ENCODE data around the gene ADAM22. TPM values are rescaled to one million over a fixed set of nuclear protein-coding genes. Genes with fewer than 3 reads are reported as not detected.

Gene ADAM22
- total RNA-seq, 1 donor from 2014 or later, result 3.0 TPM

- Mint-ChIP-seq H3K27me3 (ENCODE audit: unreplicated experiment) (peaks cover 11% of the 10 kb centered on the region), H3K27ac (ENCODE audit: unreplicated experiment) (no peak overlapping the region), H3K36me3 (ENCODE audit: unreplicated experiment) (no peaks in the 10 kb centered on the region), H3K4me1 (ENCODE audit: unreplicated experiment) (no peaks in the 10 kb centered on the region), H3K9me3 (ENCODE audit: unreplicated experiment) (no peaks in the 10 kb centered on the region), H3K4me3 (ENCODE audit: unreplicated experiment) (no peak overlapping the region)
- DNase-seq (ENCODE audit: extremely low spot score, unreplicated experiment), result no peak
- TF ChIP-seq CTCF (IDR thresholded peaks at IDR 0.05), result no peak
These were observed 149.8 kb downstream of the ADAM22 start for GRCh38 chr7:88083883-88084282.

GRCh38 chr7:88089561-88089960 lies 155.5 kb downstream of the ADAM22 start:
- Mint-ChIP-seq H3K4me1 (ENCODE audit: unreplicated experiment) (no peaks in the 10 kb centered on the region), H3K27me3 (ENCODE audit: unreplicated experiment) (peaks cover 21% of the 10 kb centered on the region), H3K9me3 (ENCODE audit: unreplicated experiment) (no peaks in the 10 kb centered on the region), H3K27ac (ENCODE audit: unreplicated experiment) (no peak overlapping the region), H3K4me3 (ENCODE audit: unreplicated experiment) (no peak overlapping the region), H3K36me3 (ENCODE audit: unreplicated experiment) (no peaks in the 10 kb centered on the region)
- DNase-seq (ENCODE audit: extremely low spot score, unreplicated experiment), result no peak
- no peak for TF ChIP-seq CTCF (IDR thresholded peaks at IDR 0.05)

GRCh38 chr7:88090240-88090639 lies 156.2 kb downstream of the ADAM22 start:
- no peak for TF ChIP-seq CTCF (IDR thresholded peaks at IDR 0.05)
- DNase-seq (ENCODE audit: extremely low spot score, unreplicated experiment), result no peak
- Mint-ChIP-seq H3K36me3 (ENCODE audit: unreplicated experiment) (no peaks in the 10 kb centered on the region), H3K4me3 (ENCODE audit: unreplicated experiment) (no peak overlapping the region), H3K9me3 (ENCODE audit: unreplicated experiment) (no peaks in the 10 kb centered on the region), H3K4me1 (ENCODE audit: unreplicated experiment) (no peaks in the 10 kb centered on the region), H3K27me3 (ENCODE audit: unreplicated experiment) (peaks cover 21% of the 10 kb centered on the region), H3K27ac (ENCODE audit: unreplicated experiment) (no peak overlapping the region)

GRCh38 chr7:88090671-88091070 lies 156.6 kb downstream of the ADAM22 start:
- peaks cover 21% of the 10 kb centered on the region for H3K27me3 Mint-ChIP-seq (ENCODE audit: unreplicated experiment)
- H3K27ac Mint-ChIP-seq (ENCODE audit: unreplicated experiment), result no peak overlapping the region
- H3K9me3 Mint-ChIP-seq (ENCODE audit: unreplicated experiment), result no peaks in the 10 kb centered on the region
- no peak overlapping the region for H3K4me3 Mint-ChIP-seq (ENCODE audit: unreplicated experiment)
- TF ChIP-seq CTCF (IDR thresholded peaks at IDR 0.05), result no peak
- no peaks in the 10 kb centered on the region for H3K4me1 Mint-ChIP-seq (ENCODE audit: unreplicated experiment)
- no peak for DNase-seq (ENCODE audit: extremely low spot score, unreplicated experiment)
- H3K36me3 Mint-ChIP-seq (ENCODE audit: unreplicated experiment), result no peaks in the 10 kb centered on the region

- peaks cover 21% of the 10 kb centered on the region for H3K27me3 Mint-ChIP-seq (ENCODE audit: unreplicated experiment)
- TF ChIP-seq CTCF (IDR thresholded peaks at IDR 0.05), result no peak
- no peaks in the 10 kb centered on the region for H3K36me3 Mint-ChIP-seq (ENCODE audit: unreplicated experiment)
- DNase-seq (ENCODE audit: extremely low spot score, unreplicated experiment), result no peak
- no peak overlapping the region for H3K4me3 Mint-ChIP-seq (ENCODE audit: unreplicated experiment)
- H3K9me3 Mint-ChIP-seq (ENCODE audit: unreplicated experiment), result no peaks in the 10 kb centered on the region
- no peaks in the 10 kb centered on the region for H3K4me1 Mint-ChIP-seq (ENCODE audit: unreplicated experiment)
- H3K27ac Mint-ChIP-seq (ENCODE audit: unreplicated experiment), result no peak overlapping the region
These were observed 158.1 kb downstream of the ADAM22 start for GRCh38 chr7:88091988-88092675.

Measured in osteocyte (in vitro differentiated cells).